GM19023 (cell line): ENCODE data around the gene DTD1.
"Not testable (repeated sequence)": the region's sequence is repeated elsewhere in the genome, so short reads cannot be mapped to it uniquely, and the experiment has no call there.

ENCODE experiments used
- ATAC-seq: cut with Tn5 transposase; IDR thresholded peaks from one replicate; pipeline ENCODE4 v1.9.1; 2021; ENCODE audit warnings: mild to moderate bottlenecking, moderate library complexity; ENCODE audit not compliant: unreplicated experiment

The DTD1 gene

DNA sequence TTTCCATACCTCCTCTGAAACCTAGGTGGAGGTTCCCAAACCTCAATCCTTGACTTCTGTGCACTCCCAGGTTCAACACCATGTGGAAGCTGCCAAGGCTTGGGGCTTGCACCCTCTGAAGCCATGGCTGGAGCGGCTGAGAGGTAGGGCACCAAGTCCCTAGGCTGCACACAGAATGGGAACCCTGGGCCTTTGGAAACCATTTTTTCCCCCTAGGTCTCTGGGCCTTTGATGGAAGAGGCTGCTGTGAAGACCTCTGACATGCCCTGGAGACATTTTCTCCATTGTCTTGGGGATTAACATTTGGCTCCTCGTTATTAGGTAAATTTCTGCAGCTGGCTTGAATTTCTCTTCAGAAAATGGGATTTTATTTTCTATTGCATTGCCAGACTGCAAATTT, 199.2 kb downstream of the DTD1 start:
- ATAC-seq, result not testable (repeated sequence)

DNA sequence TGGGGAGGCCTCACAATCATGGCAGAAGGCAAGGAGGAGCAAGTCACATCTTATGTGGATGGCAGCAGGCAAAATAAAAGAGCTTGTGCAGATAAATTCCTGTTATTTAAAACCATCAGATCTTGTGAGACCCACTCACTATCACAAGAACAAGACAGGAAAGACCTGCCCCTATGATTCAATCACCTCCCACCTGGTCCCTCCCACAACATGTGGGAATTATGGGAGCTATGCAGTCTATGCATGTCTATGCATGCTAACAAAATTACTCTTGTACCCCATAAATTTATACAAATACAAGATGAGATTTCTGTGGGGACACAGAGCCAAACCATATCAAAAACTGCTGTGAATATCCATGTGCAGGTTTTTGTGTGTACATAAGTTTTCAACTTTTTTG, 200.2 kb downstream of the DTD1 start:
- ATAC-seq, result no peak

DNA sequence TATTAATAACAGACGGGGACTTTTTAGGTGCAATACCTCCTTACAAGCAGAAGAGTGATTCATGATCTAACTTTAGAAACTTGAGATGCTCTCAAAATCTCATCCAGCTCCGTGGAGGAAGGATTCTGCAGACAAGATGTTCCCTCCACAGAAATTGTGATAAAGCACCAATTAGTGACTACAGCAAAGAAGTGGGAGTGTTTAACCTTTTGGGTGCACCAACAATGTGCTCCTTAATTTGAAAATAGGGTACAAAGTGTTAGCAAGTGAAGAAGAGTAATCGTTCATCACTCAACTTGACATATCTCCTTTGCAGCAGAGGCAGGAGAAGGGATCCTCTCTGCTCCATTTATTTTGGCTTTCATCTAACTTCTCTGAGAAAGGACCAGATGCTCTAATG, 202.9 kb downstream of the DTD1 start:
- ATAC-seq, result no peak

DNA sequence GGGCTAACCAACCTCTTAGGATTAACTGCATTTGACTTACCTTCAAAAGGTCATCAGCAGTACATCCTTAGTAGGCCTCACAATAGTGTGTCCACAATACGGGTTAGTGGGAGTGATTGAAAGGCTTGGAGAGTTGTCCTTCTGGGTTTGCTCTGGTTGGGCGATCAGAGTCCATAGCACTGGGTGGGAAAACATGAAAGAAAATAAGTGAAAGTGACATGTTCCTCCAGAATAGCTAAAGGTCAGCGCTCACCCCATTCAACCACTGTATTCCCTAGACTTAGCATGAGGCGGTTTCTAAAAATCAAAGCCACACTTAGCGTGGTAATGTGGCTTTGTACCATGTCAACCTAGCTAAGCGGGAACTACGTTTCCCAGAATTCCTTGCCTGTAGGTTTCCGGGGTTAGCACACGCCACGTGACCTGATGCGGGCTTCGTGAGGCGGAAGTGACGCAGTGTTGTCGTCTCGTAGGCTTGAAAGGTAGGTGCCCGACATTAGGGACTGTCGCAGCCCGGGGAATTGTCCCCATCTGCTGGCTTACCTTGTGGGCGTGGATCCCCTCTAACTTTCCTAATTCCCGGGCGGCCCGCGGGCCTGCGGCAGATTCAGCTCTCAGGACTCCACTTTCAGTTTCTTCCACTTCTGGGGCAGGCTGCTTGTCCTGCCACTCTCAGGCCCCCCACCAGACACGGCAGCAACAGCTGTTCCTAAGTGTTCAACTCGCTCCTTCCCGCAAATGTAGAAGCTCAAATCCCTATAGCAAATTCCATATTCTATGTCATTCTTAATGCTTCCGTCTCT, 206.0 kb downstream of the DTD1 start:
- peak; percentile 97 for ATAC-seq

DNA sequence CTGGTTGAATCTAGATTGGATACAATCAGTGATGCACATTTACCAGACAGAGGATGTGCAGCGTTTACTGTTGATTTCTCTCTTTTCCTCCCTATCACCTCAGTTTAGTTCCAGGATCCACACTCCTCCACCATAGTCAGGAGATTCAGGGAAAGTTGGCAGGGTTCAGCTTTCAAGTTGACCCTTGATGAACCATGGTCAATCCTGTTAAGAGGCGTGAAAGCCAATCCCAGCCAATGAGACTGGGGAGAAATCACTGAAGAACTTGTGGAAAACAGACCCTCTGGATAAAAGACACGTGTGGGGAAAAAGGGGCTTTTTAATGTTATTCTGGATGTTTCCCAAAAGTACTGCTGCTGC, 206.6 kb downstream of the DTD1 start:
- ATAC-seq, result no peak

DNA sequence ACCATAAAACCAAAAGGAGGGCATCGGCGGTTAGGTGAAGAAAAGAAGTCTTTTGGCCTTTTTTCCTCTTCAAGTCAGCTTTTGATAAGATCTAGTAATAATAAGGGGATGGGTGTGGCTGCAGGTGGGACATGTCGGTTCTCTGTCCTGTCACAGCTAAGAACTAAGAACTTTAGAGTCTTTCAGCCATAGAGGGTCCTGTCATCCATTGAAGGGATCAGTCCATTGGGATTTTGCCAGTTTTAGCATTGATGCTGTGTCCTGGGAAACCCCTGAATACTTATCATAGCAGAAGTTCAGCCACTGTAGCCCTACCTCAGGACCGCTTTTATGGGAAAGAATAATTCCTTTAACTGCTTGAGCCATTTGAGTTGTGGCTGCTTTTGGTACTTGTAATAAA, 207.5 kb downstream of the DTD1 start:
- ATAC-seq, result no peak

DNA sequence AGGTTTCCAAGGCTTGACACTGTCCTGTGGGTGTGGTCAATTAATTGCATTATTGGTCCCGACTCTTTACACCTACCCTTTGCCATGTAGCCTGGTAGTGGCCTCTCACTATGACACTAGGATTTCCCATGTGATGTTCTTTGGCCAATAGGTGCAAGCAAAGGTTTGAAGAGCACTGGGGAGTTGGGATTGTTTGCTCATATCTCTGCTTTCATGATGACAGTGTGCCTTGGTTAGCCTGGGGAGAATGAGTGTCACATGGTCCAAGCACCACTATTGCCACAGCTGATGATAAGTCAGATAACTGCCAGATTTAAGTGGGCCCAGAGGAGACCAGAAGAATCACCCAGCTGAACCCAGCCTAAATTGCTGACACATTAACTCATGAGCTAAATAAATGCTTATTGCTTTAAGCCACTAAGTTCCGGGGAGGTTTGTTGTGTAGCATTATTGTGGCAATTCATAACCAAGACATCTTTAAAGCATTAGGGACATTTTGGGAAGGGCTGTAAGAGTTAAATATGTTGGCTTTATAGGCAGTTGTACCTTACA, 208.5 kb downstream of the DTD1 start:
- no peak for ATAC-seq

DNA sequence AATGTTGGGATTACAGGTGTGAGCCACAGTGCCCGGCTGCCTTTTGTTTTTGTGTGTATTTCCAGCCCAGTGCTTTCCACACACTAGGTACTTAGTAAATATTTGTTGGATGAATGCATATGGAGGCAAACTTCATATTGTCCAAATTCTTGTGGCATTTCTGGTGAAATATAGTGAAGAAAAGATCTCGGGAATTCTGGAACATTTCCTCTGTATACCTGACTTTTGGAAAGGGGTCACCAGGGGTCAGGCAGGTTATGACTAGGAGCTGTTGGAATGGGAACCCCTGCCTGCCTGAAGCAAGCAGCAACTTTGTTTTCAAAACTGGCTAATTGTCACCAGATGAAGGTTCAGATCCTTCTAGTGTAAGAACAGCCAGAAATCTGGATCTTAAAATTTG, 213.7 kb downstream of the DTD1 start:
- peak; percentile 10 for ATAC-seq

DNA sequence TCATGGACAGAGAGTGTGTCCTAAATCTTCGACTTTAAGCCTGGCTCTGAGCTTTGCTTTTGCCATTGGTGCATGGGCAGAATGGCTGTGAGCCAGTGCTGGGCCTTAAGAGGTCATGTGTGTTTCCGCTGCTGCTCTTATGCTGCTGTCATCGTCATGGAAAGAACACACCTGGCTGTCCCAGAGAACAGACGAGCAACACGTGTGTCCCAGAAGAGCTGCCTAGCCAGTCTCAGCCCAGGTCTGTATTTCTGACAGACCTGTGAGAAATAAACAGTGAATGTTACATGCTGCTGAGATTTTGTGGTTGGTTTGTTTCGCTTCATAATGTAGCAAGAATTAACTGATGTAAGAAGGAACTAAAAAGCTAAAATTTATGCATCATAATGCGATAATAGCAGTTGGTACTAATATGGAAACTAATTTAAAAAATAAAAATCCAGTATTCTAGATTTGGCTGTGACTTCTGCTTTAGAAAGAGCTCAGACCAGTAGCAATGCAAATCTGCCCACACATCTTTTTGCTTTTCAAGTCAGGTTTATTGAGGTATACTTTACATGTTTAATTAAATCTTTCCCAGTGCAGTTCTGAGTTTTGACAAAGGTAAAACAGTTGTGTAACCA, 214.3 kb downstream of the DTD1 start:
- ATAC-seq, result peak; percentile 62

DNA sequence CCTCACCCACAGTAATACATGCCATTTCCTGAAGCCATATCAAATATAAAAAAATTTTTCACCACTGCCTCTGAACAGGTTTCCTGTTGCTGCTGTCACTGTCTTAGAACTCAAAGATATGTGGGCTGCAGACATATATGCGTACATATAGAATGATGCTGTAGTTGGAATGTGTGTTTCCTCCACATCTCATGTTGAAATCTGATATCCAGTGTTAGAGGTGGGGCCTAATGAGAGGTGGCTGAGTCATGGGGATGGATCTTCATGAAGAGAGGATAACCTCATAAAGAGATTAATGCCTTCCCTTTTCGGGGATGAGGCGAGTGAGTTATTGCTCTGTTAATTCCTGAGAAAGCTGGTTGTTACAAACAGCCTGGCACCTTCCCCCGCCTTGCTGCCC, 218.0 kb downstream of the DTD1 start:
- ATAC-seq, result no peak

DNA sequence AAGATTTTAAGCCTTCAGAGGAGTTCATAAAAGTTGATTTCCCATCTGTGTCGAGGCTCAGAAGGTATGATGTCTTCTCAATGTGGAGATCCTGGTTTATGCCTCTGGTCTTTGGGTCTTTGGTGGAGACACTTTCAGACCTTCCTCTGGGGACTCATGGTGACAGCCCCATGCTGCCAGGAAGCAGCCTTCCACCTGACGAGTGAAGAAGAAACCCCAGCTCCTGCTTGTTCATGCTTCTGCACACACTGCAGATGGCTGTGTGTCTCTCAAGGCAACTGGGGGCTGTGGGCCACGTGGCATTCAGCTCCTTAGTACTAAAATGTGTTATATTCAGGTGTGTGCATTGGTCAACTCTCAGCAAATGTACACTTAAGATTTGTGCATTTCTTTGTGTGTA, 220.9 kb downstream of the DTD1 start:
- no peak for ATAC-seq

DNA sequence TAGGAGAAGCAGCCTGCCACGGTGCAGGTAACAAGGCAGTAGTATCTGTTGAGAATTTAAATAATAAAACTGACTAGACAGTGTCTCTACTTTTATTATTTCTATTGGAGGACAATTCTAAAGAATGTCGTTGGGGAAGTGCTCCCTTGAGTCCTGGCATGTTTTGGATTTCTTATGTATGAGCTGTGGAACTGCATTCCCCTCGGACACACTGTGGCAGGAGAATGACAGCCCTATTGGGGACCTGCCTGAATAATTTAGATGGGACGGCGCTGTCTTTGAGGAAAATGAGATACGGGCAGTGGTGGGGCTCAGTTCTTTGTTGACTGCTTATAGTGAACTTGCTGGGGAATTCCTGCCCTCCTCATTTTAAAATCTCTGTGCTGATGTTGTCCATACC, 223.3 kb downstream of the DTD1 start:
- no peak for ATAC-seq

DNA sequence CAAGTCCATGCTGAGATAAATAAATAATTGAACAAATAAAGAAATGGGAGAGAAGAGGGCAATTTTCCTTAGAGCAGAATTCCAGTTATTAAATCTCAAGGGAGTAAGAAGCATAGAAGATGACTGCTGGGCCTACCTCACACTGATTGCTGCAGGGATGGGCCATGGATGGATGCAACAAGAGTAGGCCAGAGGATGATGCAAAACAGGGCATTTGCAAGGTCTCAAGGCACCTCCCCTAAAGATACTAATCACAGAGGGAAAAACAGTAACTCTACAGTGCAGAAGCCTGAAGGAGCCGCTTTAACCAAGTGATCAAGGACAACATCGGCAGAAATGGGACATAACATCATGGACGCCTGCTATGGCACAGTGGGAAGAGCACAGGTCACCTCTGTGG, 224.1 kb downstream of the DTD1 start:
- no peak for ATAC-seq

DNA sequence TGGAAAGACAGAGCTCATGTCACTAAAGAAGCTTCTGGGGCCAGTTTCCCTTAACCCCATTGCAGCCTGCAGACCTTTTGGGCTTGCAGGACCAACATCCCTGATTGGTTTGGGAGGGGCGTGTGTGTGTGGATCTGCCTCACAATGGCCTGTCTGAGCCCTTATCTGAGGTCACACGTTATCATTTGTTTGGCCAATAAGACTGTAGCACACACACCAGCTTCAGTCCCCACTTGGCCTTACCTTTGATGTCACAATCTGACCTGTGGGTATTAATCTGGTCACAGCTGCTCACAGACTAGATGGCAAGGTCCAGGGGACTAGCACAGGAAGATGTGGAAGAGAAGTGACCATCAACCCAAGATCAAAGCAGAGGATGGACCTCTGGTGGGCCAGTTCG, 225.6 kb downstream of the DTD1 start, which contains the start of gene SCP2D1:
Gene SCP2D1 (plus strand): TSS at position 301 of the 400 bp plus-strand sequence. CDS start 33 bp downstream, at position 334.
- no peak for ATAC-seq

DNA sequence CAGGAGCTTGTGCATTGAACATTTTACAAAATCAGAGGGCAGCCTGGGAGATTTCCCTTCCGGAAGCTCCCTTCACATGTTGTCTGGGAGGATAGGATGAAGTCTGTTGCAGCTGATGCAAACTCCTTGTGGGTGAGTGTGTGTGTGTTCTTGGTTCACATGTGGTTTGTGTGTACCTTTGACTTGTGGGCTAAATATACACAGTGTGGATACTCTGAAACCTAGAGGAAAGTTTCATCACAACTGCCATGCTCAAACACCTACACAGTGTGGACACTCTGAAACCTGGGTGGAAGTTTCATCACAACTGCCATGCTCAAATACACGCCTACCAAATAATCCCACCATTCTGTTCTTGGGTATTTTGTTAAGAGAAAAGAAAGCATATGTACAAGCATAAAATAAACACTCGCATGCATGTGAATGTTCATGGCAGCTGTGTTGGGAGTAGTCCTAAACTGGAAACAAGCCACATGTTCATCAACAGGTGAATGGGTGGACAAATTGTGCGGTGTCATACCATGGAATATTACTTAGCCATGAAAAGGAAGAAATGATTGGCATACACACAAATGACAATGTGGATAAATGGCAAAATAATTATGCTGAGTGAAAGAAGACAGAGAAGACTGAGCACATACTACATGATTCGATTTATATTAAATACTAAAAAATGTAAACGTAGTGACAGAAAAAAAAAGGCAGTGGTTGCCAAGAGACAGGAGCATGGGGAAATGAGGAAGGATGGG, 227.5 kb downstream of the DTD1 start:
- ATAC-seq, result no peak
